ENCODE results near the gene SLC35E2B.

SLC35E2B gene

DNA sequence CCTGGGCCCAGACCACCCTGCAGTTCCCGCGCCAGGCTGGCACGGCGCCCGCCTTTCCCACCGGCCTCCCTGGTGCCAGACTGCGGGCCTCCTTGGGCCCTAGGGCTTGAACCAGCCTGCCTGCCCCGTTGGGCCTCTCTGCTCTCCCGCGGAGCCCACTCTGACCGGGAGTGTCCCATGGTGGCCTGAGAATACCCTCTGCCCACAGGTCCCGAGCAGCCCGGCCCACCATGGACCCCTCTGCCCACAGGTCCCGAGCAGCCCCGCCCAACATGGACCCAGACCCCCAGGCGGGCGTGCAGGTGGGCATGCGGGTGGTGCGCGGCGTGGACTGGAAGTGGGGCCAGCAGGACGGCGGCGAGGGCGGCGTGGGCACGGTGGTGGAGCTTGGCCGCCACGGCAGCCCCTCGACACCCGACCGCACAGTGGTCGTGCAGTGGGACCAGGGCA is 69.4 kb downstream of the SLC35E2B start:
- no peak for DNase-seq

DNA sequence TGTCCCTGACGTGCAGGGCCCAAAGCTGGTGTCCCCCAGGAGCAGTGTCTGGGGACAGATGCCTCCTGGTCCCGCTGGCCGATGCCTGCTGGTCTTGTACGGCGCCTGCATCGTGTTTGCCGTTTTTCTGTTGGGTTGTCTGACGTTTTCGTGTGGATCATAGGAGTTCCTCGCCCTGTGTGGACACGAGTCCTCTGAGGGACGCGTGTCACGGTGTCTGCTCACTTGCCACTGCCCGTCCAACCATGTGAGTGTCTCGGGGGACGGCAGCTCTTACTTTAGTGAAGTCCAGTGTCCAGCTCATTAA is 69.9 kb downstream of the SLC35E2B start:
- DNase-seq = no peak

DNA sequence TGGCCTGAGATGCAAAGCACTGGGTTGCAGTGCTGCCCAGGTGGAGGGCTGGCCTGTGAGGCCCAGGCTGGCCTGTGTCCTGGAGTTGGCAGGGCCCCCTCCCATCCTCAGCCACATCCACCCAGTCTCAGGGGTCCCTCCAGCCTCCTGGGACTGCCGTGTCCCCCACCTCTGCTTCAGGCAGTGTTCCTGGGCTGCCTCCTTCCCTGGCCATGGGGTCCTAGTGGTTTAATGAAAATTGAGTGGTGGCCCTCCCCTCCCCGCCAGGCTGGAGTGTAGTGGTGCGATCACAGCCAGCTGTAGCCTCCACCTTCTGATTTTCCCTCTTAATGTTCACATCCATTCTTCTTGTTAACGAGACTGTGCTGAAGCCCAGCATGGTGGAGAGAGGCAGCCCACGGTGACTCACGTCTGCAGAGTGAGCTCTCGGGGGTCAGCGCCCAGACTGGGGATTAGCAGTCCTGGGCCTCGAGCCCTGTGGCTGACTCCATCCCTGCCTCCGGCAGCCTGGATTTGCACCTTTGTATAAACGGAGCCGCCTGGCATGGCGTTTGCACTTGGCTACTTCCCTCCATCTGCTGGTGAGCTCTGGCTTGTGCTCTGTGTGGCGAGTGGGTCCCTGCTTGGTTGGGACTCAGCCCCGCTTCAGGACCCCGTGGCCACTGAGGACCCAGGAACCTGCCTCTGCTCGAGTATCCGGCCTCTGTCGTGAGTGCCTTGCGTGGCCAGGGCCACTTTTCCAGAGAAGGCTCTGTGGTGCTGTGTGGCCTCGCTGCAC is 70.4 kb downstream of the SLC35E2B start:
- no peak for DNase-seq

DNA sequence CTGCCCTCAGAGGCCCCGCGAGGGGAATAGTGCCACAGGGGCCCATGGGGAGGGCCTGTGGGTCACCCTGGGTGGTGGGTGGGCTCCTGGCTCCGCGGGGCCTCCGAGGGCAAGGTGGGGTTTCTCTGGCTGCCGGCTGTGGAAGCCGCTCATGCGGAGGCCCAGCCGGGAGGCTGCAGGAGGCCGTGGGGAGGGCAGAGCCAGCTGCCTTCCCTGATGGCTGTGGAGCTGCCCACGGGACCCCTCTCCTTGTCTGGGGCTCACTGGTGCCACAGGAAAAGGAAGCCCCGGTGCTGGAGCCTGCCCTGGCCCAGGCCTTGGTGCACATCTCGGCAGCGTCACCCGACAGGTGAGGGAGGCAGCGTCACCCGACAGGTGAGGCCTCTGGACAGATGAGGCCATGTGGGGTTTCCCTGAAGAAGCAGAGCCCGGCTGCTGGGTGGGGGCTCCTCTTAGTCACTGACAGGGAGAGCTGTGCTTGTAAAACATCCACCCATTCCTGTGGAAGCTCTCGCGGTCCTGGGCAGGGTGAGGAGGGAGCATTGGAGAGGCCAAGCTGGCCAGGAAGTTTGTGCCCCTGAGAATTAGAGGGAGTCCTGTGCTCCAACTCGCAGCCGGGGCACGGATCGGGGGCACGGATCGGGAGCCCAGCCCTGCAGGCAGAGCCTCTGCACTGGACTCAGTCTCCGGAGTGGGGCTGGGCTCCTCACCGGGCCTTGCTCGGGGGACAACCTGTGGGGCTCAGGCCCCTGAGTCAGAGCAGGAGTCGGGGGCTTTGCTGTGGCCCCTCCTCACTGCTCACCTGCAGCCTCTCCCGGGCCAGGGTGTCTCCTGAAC is 71.2 kb downstream of the SLC35E2B start:
- no peak for DNase-seq

DNA sequence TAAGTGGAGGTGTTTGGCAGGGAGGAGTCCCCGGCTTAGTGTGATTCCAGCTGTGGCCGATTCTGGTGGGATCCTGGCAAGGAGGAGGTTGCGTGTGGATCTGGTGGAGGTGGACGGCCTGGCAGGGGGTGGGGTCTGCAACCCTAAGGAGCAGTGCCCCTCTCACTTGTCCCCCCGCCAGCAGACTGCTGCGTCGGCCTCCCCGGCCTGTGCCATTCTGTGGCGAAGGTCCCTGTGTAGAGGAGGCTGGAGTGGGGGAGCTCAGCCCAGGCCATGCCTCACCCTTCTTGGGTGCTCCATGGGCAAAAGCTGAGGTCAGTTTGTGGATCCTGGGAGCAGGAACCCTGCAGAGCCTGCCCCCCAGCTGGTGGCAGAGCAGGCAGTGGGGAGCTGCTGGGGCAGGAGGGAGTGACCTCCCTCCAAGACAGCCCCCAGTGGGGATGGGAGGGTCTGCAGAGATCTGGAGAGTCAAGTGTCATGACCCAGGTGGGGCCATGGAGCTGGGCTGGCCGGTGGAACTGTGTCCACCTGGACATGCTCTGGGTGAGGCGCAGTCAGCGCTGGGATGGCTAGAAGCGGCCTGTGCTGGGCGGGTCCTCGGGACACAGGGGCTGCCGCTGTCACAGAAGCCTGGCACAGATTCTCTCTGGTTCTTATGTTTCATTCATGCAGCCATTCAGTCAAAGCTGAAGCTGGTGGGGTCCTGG is 72.0 kb downstream of the SLC35E2B start:
- DNase-seq = no peak

DNA sequence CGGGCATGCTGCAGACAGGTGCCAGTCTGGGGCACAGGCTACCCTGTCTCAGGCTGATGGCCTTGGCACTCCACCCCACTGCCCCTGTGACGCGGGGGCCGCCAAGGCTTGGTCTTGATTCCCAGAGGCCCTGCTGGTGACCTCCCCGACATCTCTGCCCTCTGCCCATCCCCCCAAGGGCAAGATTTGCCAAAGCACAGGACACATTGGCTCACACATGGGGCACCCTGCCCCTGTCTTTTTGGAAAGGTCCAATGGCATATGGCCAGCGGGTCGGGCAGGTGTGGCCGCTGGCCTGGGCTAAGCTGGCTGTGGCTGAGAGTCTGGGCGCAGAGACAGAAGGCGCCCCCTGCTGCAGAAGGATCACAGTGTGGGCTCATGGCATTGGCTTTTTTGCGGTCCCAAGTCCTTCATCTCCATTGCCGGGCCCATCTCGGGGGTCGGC is 72.7 kb downstream of the SLC35E2B start:
- no peak for DNase-seq

DNA sequence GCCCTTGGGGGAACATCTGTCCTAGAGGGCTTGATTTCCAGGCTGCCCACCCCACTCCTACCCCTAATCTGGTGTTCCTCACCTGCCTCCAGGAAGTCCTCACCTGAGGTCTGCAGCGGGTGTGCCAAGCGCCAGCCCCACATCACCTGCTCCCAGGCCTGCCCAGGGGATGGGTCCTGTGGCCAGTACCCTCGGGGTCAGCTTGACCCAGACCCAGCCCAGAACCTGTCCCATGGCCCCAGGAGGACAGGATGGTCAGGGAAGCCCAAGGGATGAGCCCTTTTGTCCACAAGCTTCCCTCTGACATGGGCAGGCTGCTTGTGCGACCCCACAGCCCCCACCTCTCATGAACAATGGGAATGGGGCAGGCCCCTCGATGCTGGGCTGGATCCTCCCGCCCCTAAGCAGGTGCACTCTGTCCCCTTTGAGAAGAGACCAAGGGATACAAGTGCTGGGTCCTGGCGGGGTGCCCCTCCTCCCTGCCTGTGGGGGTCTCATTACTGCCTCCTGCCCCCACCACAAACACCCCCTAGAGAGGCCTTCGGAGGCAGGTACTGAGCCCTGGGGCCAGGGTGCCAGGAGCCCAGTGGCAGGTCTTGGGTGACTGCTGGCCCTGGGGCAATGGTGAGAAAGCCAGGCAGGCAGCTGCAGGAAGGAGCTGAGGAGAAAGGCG is 74.1 kb downstream of the SLC35E2B start:
- no peak for DNase-seq

DNA sequence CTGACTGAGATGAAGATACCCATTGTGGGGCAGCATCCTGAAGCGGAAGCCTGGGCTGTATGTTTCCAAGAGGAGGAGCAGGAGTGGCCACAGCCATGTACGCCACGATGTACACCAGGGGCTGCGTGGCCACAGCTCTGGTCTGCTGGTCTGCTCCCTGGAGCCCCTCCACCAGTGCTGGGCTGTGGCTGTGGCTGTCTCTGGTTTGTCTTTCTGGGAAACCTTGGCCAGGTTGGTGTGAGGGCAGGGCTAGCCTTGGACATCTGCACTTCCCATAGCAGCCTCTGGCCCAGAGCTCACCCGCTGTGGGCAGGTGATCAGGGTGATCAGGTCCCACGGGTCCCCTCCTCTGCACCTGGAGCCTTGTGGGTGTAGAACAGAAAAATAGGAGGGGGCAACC is 74.7 kb downstream of the SLC35E2B start:
- no peak for DNase-seq

DNA sequence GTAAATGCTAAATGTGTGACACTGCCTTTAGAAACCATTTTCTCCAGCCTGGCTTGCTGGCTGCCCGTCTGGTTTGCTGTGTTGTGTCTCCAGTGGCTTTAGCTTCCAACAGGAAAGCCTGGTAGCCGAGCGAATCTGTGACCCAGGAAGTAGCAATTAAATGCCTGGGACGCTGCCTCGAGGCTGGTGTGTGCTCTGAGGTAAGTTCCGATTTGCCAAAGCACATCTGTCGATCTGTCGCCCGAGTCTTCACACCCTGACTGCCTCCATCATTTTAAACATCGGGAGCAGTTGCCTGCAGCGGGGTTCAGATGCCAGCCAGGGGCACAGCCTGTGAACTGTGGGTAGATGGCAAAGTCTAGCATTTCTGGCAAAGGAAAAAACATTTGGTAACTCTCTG is 75.1 kb downstream of the SLC35E2B start:
- no peak for DNase-seq

DNA sequence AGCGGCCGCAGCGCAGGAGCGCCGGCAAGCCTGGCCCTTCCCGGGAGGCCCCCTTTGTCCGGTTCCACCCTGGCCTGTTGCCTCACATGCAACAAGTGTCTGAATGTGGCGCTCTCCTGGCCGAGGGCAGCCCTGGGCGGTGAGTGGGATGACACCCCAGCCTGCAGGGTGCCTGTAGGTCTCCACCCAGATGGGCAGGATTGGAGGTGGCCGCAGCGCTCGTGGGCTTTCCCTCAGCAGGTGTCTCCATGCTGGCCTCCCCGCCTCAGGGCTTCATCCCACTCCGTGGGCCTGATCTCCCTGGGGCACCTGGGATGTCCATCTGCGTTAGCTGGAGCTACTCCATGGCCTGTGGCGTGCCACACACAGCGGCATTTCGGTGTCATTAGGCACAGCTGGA is 75.8 kb downstream of the SLC35E2B start:
- no peak for DNase-seq

DNA sequence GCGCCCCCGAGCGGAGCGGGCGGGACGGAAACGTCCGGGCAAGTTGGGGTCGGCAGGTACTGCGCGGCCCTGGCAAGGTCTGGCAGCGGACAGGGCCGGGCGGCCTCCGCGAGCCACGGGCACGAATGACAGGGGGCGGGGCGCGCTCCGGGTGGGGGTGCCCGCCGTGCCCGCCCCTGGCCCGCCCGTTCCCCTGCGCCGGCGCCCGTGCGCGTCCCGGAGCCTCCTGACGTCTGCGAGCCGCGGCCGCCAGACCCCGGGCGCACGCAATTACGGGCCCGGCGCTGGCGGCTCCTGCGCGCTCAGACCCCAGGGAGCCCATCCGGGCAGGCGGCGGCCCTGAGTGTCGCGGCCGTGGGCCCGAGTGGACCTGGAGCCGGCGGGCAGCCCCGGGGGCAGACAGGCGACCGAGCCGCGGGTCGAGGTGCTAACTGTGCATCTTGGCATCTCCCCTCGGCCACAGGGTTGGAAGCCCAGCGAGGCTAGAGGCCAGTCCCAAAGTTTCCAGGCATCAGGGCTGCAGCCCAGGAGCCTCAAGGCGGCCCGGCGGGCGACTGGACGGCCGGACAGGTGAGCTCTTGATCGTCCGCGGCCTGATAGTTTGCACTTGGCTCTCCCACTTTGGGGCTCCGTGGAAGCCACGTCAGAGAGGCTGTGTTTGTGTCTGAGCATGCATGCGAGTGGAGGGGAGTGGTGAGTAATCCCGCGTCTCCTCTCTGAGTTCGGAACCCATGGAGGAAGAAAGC is 76.4 kb downstream of the SLC35E2B start:
- DNase-seq = no peak

DNA sequence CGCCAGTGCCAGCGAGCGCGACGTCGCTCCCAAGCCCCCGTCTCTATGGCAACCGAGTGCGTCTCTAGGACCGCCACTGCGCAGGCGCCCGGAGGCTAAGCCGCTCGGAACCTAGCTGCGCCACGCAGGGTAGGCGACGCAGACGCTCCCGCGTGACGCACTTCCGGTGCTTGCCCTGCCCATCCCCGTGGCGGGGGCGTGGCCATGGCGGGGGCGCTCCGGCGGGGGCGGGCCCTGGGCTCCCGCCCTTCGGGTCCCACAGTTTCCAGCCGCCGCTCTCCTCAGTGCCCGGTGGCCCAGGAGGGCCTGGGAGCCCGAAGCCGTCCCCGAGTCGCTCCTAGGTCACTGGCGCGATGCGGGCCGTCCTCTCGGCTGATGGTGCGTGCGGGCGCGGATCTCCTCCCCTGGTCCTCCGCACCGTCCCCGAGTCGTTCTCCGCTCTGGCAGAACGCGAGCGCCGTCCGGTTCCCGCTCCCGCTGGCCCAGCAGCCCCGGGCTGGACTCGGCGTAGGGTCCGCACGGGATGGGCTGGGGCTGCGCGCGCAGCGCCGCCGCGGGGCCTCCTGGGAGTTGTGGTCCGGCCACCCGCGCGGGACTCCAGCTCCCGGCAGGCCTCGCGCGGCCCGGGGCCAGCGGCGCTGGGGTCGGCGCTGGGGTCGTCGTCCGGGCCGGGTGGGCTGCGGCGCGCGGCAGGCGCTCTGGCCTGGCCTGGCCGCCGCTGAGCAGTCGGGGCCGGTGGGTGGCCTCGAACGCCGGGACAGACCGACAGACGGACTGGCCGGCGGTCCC is 77.1 kb downstream of the SLC35E2B start, which contains the start of gene MIB2:
Gene MIB2 (plus strand): TSS at position 245 of the 789 bp plus-strand sequence. CDS start 7,953 bp downstream, outside the sequence.
- peak; percentile 97 for DNase-seq

DNA sequence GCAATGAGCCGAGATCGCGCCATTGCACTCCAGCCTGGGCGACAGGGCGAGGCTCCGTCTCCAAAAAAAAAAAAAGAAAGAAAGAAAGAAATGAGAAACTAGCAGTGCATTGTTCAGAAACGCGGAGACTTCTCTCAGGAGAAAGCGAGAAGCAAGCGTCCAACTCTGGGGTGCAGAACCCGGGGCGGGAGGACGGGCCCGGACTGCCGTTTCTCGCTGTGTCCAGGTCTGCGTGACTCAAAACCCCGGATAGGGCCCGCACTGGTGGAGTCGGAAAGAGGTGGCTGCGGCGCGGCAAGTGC is 77.7 kb downstream of the SLC35E2B start:
- no peak for DNase-seq

DNA sequence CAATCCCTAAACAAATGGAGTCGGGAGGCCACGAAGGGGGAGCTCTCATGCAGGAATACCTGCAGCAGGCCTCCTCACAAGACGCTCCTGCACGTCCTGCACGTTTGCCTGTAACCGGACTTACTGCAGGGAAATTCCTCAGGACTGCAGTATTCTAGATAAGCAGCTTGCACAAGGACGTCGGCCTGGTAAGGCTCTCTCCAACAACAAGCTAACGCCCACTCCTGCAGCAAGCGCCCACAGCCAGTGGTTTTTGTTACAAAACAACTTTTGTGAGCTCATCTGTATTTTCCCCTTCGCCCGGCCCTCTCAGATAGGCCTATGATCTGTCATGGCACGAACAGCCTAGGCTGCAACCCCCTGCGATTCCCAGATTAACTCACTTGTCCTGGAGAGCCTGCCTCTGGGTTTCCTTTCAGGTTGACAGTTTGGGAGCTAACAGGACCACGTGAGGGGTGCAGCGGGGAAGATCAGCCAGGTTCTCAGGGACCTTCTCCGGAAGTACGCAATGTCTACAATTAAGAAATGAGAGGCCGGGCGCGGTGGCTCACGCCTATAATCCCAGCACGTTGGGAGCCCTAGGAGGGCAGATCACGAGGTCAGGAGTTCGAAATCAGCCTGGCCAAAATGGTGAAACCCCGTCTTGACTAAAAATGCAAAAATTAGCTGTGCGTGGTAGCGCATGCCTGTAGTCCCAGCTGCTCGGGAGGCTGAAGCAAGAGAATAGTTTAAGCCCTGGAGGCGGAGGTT is 78.2 kb downstream of the SLC35E2B start:
- peak; percentile 84 for DNase-seq

DNA sequence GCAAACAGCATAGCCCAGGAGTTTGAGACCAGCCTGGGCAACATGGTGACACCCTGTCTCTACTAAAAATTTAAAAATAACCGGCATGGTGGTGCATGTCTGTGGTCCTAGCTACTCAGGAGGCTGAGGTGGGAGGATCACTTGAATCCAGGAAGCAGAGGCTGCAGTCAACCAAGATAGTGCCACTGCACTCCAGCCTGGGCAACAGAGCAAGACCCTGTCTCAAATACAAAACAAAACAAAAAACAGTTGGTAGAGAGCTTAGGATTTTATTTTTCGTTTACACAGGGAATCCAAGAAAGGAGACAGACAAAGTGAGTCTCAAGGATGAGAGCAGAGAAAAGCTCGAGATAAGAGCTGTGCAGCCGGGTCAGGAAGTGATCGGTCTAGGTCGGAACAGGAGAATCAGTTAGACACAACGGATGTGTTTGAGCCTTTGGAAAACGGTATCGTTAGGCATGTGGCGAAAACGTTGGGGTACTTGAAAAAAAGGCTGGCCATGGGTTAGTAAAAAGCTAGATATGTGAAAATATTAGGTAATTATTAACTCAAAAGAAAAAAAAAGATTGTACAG is 79.0 kb downstream of the SLC35E2B start:
- DNase-seq = no peak

DNA sequence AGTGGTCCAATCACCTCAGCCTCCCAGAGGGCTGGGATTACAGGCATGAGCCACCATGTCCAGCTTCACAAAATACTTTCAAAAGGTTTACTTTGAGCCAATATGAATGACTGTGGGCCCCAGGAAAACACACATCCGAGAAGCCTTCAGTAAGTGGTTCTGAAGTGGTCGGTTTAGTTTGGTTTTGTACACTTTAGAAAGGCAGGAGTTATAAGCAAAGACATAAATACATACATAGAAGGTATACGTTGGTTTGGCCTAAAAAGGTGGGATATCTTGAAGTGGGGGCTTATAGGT is 80.5 kb downstream of the SLC35E2B start:
- no peak for DNase-seq

DNA sequence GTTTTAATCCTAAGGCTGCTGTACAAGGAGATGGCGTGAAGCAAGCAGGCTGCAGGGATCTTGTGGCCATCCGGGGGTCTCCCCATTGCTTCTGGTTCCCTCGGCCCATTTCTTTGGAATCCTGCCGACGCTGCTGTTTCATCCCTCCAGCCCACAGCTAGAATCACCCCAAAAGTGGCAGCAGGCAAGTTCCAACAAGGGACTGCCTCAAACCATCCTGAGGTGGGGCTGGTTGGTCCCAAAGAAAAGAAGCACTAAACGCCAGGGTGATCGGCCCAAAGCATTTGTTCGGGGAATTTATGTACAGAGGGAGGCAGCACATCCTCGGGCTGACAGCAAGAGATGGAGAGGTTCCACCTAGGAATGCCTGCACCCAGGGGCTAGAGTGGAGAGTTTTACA is 81.8 kb downstream of the SLC35E2B start:
- DNase-seq = no peak

DNA sequence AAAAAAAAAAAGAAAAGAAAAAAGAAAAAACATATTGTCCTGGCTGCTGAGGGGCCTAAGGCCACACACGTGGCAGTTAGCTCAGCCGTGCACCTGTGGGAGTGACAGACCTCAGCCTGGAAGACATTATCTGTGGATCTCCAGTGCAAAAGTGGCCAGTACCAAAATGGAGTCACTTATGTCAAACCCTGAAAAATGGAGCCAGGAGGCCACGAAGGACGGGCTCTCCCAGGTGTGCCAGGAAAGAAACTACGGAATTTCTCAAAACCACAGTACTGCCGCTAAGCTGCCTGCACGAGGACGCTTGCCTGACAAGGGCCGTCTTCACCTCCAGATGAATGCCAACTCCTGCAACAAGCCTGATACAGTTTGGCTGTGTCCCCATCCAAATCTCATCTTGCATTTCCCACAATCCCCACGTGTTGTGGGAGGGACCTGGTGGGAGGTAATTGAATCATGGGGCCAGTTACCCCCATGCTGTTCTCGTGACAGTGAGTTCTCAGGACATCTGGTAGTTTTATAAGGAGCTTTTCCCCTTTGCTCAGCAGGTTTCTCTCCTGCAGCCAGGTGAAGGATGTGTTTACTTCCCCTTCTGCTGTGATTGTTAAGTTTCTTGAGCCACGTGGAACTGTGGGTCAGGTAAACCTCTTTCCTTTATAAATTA is 82.6 kb downstream of the SLC35E2B start:
- DNase-seq = no peak

Measured in MV-4-11 (cell line).